Osteoblast (primary cell): ENCODE results near the gene TTC1. TPM values are rescaled to one million over a fixed set of nuclear protein-coding genes. Genes with fewer than 3 reads are reported as not detected.

Experiments used
- DNase-seq: peaks from one replicate; pipeline ENCODE4 v3.0.0; 2011; ENCODE audit warnings: low spot score, mixed read lengths; ENCODE audit not compliant: insufficient read length; ENCODE audit errors: missing footprints
- H2AFZ ChIP-seq: 2 replicates; pipeline ENCODE4 v1.6.0; 2011; ENCODE audit warnings: mild to moderate bottlenecking, low read length
- H3K27ac ChIP-seq: 2 replicates; pipeline ENCODE4 v1.5.1; 2011; ENCODE audit warnings: mild to moderate bottlenecking, low read depth, low read length, moderate library complexity
- H3K27me3 ChIP-seq: 2 replicates; pipeline ENCODE4 v1.6.0; 2012; ENCODE audit warnings: mild to moderate bottlenecking, control low read depth, inconsistent platforms, low read length, moderate library complexity; ENCODE audit not compliant: insufficient read depth
- H3K36me3 ChIP-seq: 2 replicates; pipeline ENCODE4 v1.5.1; 2011; ENCODE audit warnings: mild to moderate bottlenecking, low read length, control low read depth, moderate library complexity; ENCODE audit not compliant: insufficient read depth
- H3K4me1 ChIP-seq: 2 replicates; pipeline ENCODE4 v1.5.1; 2011; ENCODE audit warnings: mild to moderate bottlenecking, low read length, control low read depth, moderate library complexity; ENCODE audit not compliant: insufficient read depth
- H3K4me2 ChIP-seq: 2 replicates; pipeline ENCODE4 v1.6.0; 2011; ENCODE audit warnings: mild to moderate bottlenecking, low read length; ENCODE audit not compliant: insufficient read depth
- H3K4me3 ChIP-seq: fragments of 200-600 bp; sonication (generic); 3 replicates; pipeline ENCODE4 v1.5.1; 2012; ENCODE audit warnings: mild to moderate bottlenecking, low read length, inconsistent platforms; ENCODE audit not compliant: insufficient read depth
- H3K79me2 ChIP-seq: 2 replicates; pipeline ENCODE4 v1.6.0; 2012; ENCODE audit warnings: mild to moderate bottlenecking, low read length, control low read depth, inconsistent platforms; ENCODE audit not compliant: insufficient read depth
- H3K9me3 ChIP-seq: 2 replicates; pipeline ENCODE4 v1.5.1; 2011; ENCODE audit warnings: low read depth, low read length, control low read depth
- H4K20me1 ChIP-seq: 2 replicates; pipeline ENCODE4 v1.6.0; 2012; ENCODE audit warnings: mild to moderate bottlenecking, low read length, control low read depth; ENCODE audit not compliant: insufficient read depth
- CTCF ChIP-seq: IDR thresholded peaks from 2 replicates; pipeline ENCODE4 v1.5.1; 2011; ENCODE audit warnings: mild to moderate bottlenecking, low read depth, low read length, moderate library complexity; ENCODE audit errors: extremely low read depth
- total RNA-seq: library from RNA; depleted of rRNA; stranded (reverse); fragments of >200 nt; gene quantifications from 2 replicates; pipeline ENCODE4 v1.2.3, GENCODE V29; 2012

The TTC1 gene
- total RNA-seq, 1 donor = 49.9 TPM

- no peak overlapping the region for H3K4me3 ChIP-seq
- peaks cover 19% of the 10 kb centered on the region for H3K4me1 ChIP-seq
- H3K36me3 ChIP-seq = peaks cover 18% of the 10 kb centered on the region
- peaks cover 27% of the 10 kb centered on the region for H3K79me2 ChIP-seq
- no peak overlapping the region for H2AFZ ChIP-seq
- H3K9me3 ChIP-seq = no peaks in the 10 kb centered on the region
- DNase-seq = no peak
- H3K27me3 ChIP-seq = no peaks in the 10 kb centered on the region
- H4K20me1 ChIP-seq = peaks cover 4% of the 10 kb centered on the region
- no peak overlapping the region for H3K4me2 ChIP-seq
- H3K27ac ChIP-seq = no peak overlapping the region
- no peak for TF ChIP-seq CTCF
Observed at GRCh38 chr5:160088805-160089204, 79.9 kb downstream of the TTC1 start.

- no peak overlapping the region for H3K4me3 ChIP-seq
- peaks cover 30% of the 10 kb centered on the region for H3K79me2 ChIP-seq
- peaks cover 20% of the 10 kb centered on the region for H3K36me3 ChIP-seq
- H3K4me2 ChIP-seq = no peak overlapping the region
- no peak overlapping the region for H2AFZ ChIP-seq
- no peaks in the 10 kb centered on the region for H3K27me3 ChIP-seq
- no peak for TF ChIP-seq CTCF
- H3K4me1 ChIP-seq = peaks cover 12% of the 10 kb centered on the region
- no peaks in the 10 kb centered on the region for H3K9me3 ChIP-seq
- no peak overlapping the region for H3K27ac ChIP-seq
- no peak for DNase-seq
- peaks cover 4% of the 10 kb centered on the region for H4K20me1 ChIP-seq
Observed at GRCh38 chr5:160089531-160089930, 80.6 kb downstream of the TTC1 start.

- no peak overlapping the region for H3K4me2 ChIP-seq
- no peak overlapping the region for H3K27ac ChIP-seq
- no peak for DNase-seq
- H4K20me1 ChIP-seq = peaks cover 4% of the 10 kb centered on the region
- TF ChIP-seq CTCF = no peak
- H3K9me3 ChIP-seq = no peaks in the 10 kb centered on the region
- H3K4me1 ChIP-seq = peaks cover 9% of the 10 kb centered on the region
- peaks cover 20% of the 10 kb centered on the region for H3K36me3 ChIP-seq
- no peak overlapping the region for H2AFZ ChIP-seq
- H3K79me2 ChIP-seq = peaks cover 30% of the 10 kb centered on the region
- H3K4me3 ChIP-seq = no peak overlapping the region
- H3K27me3 ChIP-seq = no peaks in the 10 kb centered on the region
Observed at GRCh38 chr5:160090059-160090458, 81.1 kb downstream of the TTC1 start.

GRCh38 chr5:160092514-160092913, 83.6 kb downstream of the TTC1 start:
- Histone ChIP-seq H3K36me3 (peaks cover 22% of the 10 kb centered on the region), H3K79me2 (peaks cover 48% of the 10 kb centered on the region), H2AFZ (no peak overlapping the region), H3K4me3 (no peak overlapping the region), H3K4me1 (peaks cover 9% of the 10 kb centered on the region), H3K4me2 (no peak overlapping the region), H4K20me1 (peaks cover 4% of the 10 kb centered on the region), H3K27ac (no peak overlapping the region), H3K27me3 (no peaks in the 10 kb centered on the region), H3K9me3 (no peaks in the 10 kb centered on the region)
- TF ChIP-seq CTCF = no peak
- DNase-seq = no peak
